ENCODE data around the gene FAM120B.

FAM120B gene

DNA sequence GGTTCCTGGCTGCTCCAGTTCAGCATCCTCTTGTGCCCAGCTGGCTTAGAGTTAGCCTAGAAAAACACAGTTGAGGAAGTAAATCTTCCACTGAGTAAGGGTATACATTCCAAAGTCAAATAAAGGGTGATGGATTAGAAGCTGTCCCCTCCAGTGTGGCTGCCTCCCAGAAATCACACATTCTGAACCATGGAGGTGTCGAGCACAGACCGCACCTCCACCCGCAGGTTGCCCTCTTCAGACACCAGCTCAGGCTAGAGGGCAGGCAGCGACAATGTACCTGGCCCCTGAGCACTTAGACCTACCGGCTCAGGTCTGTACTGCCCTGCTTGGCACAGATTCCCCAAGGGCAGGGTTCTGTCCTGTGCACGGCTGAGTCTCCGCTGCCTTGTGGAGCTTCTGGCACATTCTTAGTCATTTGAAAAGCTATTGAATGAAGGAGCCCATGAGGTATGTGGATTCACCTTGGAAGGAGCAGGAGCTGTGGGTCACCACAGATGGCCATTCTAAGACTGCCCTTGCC is 118.1 kb downstream of the FAM120B start:
- TF ChIP-seq, protein P1, sequence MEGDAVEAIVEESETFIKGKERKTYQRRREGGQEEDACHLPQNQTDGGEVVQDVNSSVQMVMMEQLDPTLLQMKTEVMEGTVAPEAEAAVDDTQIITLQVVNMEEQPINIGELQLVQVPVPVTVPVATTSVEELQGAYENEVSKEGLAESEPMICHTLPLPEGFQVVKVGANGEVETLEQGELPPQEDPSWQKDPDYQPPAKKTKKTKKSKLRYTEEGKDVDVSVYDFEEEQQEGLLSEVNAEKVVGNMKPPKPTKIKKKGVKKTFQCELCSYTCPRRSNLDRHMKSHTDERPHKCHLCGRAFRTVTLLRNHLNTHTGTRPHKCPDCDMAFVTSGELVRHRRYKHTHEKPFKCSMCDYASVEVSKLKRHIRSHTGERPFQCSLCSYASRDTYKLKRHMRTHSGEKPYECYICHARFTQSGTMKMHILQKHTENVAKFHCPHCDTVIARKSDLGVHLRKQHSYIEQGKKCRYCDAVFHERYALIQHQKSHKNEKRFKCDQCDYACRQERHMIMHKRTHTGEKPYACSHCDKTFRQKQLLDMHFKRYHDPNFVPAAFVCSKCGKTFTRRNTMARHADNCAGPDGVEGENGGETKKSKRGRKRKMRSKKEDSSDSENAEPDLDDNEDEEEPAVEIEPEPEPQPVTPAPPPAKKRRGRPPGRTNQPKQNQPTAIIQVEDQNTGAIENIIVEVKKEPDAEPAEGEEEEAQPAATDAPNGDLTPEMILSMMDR (IDR thresholded peaks at IDR 0.05) = no peak

DNA sequence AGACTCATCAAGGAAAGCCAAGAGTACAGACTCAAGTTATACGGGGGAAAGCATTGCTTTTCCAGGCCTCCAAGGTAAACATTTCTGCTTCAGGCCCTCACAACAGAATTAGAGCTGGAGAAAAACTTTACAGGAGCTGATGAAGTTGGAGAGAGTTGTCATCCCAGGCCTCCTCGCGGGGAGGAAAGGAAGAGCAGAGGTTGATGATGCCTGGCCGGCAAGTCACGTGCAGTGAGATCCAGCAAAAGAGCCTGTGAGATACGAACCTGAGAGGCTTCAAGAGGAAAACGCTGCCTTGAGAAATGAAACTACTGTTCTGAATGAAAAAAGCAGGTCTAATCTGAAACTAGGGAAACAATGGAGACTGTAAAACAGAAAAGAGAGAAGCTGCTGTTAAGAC is 122.9 kb downstream of the FAM120B start:
- TF ChIP-seq, protein P1 (IDR thresholded peaks at IDR 0.05) = no peak

DNA sequence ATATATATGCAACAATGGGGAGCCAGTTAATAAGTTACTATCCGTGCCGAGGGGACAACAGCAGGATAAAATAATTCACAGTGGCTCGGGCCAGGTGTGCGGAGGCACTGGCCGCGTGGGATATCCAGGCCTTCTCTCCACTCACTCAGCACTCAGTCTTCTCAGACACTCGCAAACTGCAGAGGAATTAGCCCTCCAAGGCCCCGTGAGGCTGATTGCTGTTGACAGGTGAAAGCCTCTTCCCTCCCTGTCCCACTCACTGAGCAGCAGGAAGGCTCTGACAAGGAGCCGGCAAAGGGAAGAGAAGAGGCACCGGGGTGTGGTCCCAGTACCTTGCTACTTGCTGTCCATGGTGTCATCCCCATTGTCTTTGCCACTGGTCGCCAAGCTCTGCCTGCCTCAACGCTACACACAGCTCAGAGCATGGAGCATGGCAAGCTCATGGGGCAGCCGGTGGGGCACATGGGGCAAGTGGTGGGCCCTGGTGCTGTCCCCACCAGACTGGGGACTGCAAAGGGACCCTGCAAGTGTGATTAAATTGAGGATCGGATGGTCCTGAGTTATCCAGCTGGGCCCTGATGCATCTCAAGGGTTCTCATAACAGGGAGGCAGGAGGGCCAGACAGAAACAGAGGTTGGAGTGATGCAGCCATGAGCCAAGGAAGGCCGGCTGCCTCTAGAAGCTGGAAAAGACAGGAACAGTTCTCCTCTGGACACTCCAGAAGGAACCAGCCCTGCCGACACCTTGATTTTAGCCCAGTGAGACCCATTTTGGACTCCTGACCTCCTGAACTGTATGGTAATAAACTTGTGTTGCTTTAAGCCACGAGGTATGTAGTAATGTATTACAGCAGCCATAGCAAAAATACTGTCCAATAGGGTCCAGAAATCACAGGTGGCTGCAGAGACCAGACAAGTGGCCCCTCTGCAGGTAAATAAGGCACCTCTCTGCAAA is 126.9 kb downstream of the FAM120B start:
- TF ChIP-seq, protein P1 (IDR thresholded peaks at IDR 0.05) = no peak

DNA sequence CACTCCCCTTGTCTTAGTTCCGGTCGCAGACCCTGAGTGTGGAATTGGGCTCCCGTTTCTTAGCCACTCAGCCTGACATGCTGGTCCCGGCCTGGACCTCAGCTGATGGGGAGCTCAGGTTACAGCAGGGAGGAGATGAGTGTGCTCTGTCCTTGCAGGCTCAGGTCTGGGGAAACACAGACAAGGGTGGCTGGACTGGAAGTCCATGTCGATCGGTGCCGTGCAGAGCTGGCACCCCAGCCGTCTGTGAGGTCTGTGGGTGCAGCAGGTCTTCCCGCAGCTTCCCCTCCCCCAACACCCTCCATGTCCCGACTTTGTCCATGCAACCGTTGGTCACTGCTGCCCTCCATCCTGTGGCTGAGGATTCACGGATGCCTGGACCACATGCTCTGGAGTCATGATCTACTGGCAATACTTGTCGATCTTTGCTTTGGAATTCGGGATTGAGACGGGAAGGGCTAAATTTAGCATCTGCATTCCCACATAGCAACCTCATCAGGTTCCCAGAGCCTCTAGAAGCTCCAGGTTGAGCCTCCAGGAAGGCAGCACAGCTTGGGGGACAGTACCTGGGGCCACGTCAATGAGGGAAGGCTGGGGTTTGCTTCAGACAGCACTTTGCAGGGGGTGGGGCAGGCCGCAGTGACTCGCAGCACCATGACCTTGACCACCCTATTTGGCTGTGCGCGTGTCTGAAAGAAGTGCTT is 127.7 kb downstream of the FAM120B start:
- TF ChIP-seq, protein P1 (IDR thresholded peaks at IDR 0.05) = no peak

DNA sequence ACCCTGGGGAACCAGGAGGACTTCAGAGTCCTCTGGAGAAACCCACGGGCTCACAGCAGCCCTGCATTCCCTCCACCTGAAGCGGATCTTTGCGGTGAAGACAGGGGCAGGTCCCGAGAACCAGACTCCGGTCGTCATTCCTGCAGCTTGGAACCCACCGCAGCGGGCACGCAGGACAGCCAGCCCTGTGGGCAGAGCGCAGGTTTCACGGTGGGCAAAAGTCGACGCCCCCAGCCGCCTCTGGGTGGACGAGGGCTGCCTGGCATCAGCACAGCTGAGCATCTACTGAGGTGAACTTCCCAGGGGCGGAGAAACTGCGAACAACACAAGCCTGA is 128.2 kb downstream of the FAM120B start:
- TF ChIP-seq, protein P1 (IDR thresholded peaks at IDR 0.05) = no peak

DNA sequence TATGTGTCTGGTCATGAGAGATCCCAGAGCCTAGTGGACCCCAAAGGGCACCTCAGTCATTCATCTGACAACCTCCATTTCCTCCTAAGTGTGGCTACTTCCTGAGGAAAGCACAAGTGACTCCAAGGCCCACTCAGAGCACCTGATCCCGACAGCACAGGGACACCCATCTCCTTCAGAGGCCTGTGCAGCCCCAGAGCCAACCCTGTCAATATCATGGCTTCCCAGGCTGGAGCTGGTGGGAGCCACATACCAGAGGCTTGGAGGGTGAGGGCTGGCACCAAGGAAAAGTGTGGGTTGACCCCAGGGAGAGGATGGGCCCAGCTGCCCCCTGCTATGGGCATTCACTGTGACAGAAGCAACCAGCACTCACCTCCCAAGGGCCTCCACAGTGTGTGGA is 129.2 kb downstream of the FAM120B start:
- TF ChIP-seq, protein P1 (IDR thresholded peaks at IDR 0.05) = no peak

DNA sequence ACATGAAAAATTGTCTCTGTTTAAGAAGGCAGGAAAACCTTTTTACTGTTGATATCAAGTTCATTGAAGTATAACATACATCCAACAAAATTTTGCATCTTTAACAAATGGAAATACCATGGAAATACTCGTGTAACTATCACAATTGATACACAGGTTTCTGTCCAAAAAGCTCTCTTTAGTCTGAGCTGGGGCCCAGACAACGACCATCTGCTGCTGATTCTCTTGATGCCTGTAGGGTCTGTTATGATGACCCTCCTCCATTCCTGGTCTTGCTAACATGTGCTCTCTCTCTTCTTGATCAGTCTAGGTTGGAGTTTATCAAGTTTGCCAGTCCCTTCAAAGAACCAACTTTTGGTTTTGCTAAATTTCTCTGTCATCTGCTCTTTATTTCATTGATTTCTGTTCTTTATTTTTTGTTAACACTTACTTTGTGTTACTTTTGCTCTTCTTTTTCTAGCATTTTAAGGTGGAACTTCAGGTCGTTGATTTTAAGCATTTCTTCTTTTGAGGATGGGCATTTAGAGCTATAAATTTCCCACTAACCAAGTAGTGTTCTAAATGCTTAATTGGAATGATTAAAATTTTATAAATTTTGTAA is 129.8 kb downstream of the FAM120B start:
- TF ChIP-seq, protein P1 (IDR thresholded peaks at IDR 0.05) = no peak
